Activated CD4-positive, alpha-beta T cell treated with anti-CD3 and anti-CD28 coated beads, Interleukin-2, amount 10 ng/mL, durations not matched to agents 7 days and 5 days (primary cell): ENCODE data around the gene SLC25A47. TPM values are rescaled to one million over a fixed set of nuclear protein-coding genes. Genes with fewer than 3 reads are reported as not detected.

ENCODE experiments used
- CTCF ChIA-PET: fragments of 350-600 bp; sonication (Branson Sonifier 250); formaldehyde crosslinking; loops from one replicate; lab custom pipeline; 2021; ENCODE audit warnings: antibody characterized with exemption; lab: Charles Lee
- POLR2A ChIA-PET: fragments of 350-600 bp; sonication (Branson Sonifier 250); formaldehyde crosslinking; loops from one replicate; lab custom pipeline; 2021; ENCODE audit warnings: antibody characterized with exemption; lab: Charles Lee
- DNase-seq: peaks from one replicate; pipeline ENCODE4 v3.0.0-alpha.2; 2020
- H3K27ac Mint-ChIP-seq: one replicate; pipeline ENCODE4 v1.8.0; 2021; ENCODE audit warnings: mild to moderate bottlenecking, moderate library complexity, mixed read lengths
- H3K27me3 Mint-ChIP-seq: one replicate; pipeline ENCODE4 v1.8.0; 2021; ENCODE audit warnings: mixed read lengths
- H3K36me3 Mint-ChIP-seq: one replicate; pipeline ENCODE4 v1.8.0; 2021; ENCODE audit warnings: low read depth, mixed read lengths
- H3K4me1 Mint-ChIP-seq: one replicate; pipeline ENCODE4 v1.8.0; 2021; ENCODE audit warnings: mixed read lengths
- H3K4me3 Mint-ChIP-seq: one replicate; pipeline ENCODE4 v1.8.0; 2021; ENCODE audit warnings: mild to moderate bottlenecking, moderate library complexity, mixed read lengths
- H3K9me3 Mint-ChIP-seq: one replicate; pipeline ENCODE4 v1.8.0; 2021; ENCODE audit warnings: mixed read lengths
- microRNA-seq: library from miRNA; unstranded; fragments of <30 nt; microRNA quantifications from one replicate; pipeline ENCODE4 v1.2.0, GENCODE V29; 2021; ENCODE audit warnings: borderline microRNAs expressed, borderline replicate concordance
- total RNA-seq, 2 experiments: library from RNA; stranded (reverse); gene quantifications; one replicate each; pipeline ENCODE4 v1.2.3, GENCODE V29; 2021

The SLC25A47 gene
- total RNA-seq, 2 experiments from 2014 or later: not detected

GRCh38 chr14:100371773-100372172, 48.6 kb downstream of the SLC25A47 start:
- H3K27me3 Mint-ChIP-seq: no peaks in the 10 kb centered on the region
- H3K36me3 Mint-ChIP-seq: peaks cover 57% of the 10 kb centered on the region
- peak overlapping the region; percentile 22 for H3K4me3 Mint-ChIP-seq
- H3K27ac Mint-ChIP-seq: peak overlapping the region; percentile 2
- no peaks in the 10 kb centered on the region for H3K9me3 Mint-ChIP-seq
- H3K4me1 Mint-ChIP-seq: peaks cover 73% of the 10 kb centered on the region
- DNase-seq: no peak
- ChIA-PET CTCF (interaction anchor here (1.0 to 1.3 kb wide), 4 partner anchors 9 to 35 kb away, joined by 3 to 4 read pairs (median 3); no protein-coding TSS in a partner anchor), POLR2A (interaction anchor here (0.6 kb wide), 4 partner anchors 21 to 1658 kb away, joined by 3 to 5 read pairs (median 4); no protein-coding TSS in a partner anchor)

GRCh38 chr14:100372357-100373048, 49.4 kb downstream of the SLC25A47 start:
- peaks cover 51% of the 10 kb centered on the region for H3K36me3 Mint-ChIP-seq
- no peaks in the 10 kb centered on the region for H3K27me3 Mint-ChIP-seq
- ChIA-PET POLR2A (no interaction called here), CTCF (interaction anchor here (1.0 to 1.3 kb wide), 4 partner anchors 9 to 36 kb away, joined by 3 to 4 read pairs (median 3); no protein-coding TSS in a partner anchor)
- H3K9me3 Mint-ChIP-seq: no peaks in the 10 kb centered on the region
- peaks cover 75% of the 10 kb centered on the region for H3K4me1 Mint-ChIP-seq
- H3K27ac Mint-ChIP-seq: peak overlapping the region; percentile 97
- DNase-seq: no peak
- H3K4me3 Mint-ChIP-seq: peak overlapping the region; percentile 95

- DNase-seq: no peak
- Mint-ChIP-seq H3K4me1 (peaks cover 68% of the 10 kb centered on the region), H3K36me3 (peaks cover 38% of the 10 kb centered on the region), H3K4me3 (peak overlapping the region; percentile 95), H3K9me3 (no peaks in the 10 kb centered on the region), H3K27ac (peak overlapping the region; percentile 97), H3K27me3 (no peaks in the 10 kb centered on the region)
- POLR2A ChIA-PET: no interaction called here
- CTCF ChIA-PET: interaction anchor here (1.1 to 1.3 kb wide), 2 partner anchors 8 to 21 kb away, joined by 3 to 4 read pairs; no protein-coding TSS in a partner anchor
Observed at GRCh38 chr14:100374270-100374669, 51.1 kb downstream of the SLC25A47 start.

- DNase-seq: no peak
- ChIA-PET CTCF (interaction anchor here (0.8 to 1.6 kb wide), 8 partner anchors 9 to 271 kb away, joined by 3 to 5 read pairs (median 4); no protein-coding TSS in a partner anchor), POLR2A (no interaction called here)
- peak overlapping the region; percentile 95 for H3K4me3 Mint-ChIP-seq
- peaks cover 64% of the 10 kb centered on the region for H3K4me1 Mint-ChIP-seq
- no peaks in the 10 kb centered on the region for H3K9me3 Mint-ChIP-seq
- peak overlapping the region; percentile 97 for H3K27ac Mint-ChIP-seq
- H3K36me3 Mint-ChIP-seq: peaks cover 33% of the 10 kb centered on the region
- no peaks in the 10 kb centered on the region for H3K27me3 Mint-ChIP-seq
Observed at GRCh38 chr14:100374876-100375265, 51.7 kb downstream of the SLC25A47 start.

- Mint-ChIP-seq H3K36me3 (peaks cover 28% of the 10 kb centered on the region), H3K27me3 (no peaks in the 10 kb centered on the region), H3K9me3 (no peaks in the 10 kb centered on the region), H3K27ac (peak overlapping the region; percentile 97), H3K4me1 (peaks cover 59% of the 10 kb centered on the region), H3K4me3 (peak overlapping the region; percentile 95)
- ChIA-PET CTCF (interaction anchor here (0.8 to 1.6 kb wide), 8 partner anchors 9 to 270 kb away, joined by 3 to 5 read pairs (median 4); no protein-coding TSS in a partner anchor), POLR2A (interaction anchor here (0.6 kb wide), 1 partner anchor 112 kb away, joined by 4 read pairs; no protein-coding TSS in a partner anchor)
- peak; percentile 78 for DNase-seq
Observed at GRCh38 chr14:100375266-100375962, 52.3 kb downstream of the SLC25A47 start.

- peaks cover 27% of the 10 kb centered on the region for H3K36me3 Mint-ChIP-seq
- H3K4me1 Mint-ChIP-seq: peaks cover 56% of the 10 kb centered on the region
- H3K9me3 Mint-ChIP-seq: no peaks in the 10 kb centered on the region
- H3K27me3 Mint-ChIP-seq: no peaks in the 10 kb centered on the region
- peak within 1 kb of the TSS; percentile 97 for H3K27ac Mint-ChIP-seq
- POLR2A ChIA-PET: interaction anchor here (0.6 kb wide), 1 partner anchor 113 kb away, joined by 4 read pairs; no protein-coding TSS in a partner anchor
- CTCF ChIA-PET: interaction anchor here (0.8 to 1.7 kb wide), 4 partner anchors 36 to 269 kb away, joined by 3 to 4 read pairs (median 4); no protein-coding TSS in a partner anchor
- peak; percentile 93 for DNase-seq
- peak within 1 kb of the TSS; percentile 95 for H3K4me3 Mint-ChIP-seq
Observed at GRCh38 chr14:100375963-100376735, 53.0 kb downstream of the SLC25A47 start, which contains the start of gene WDR25. WDR25 (plus strand) TSS chr14:100376485.

DNA sequence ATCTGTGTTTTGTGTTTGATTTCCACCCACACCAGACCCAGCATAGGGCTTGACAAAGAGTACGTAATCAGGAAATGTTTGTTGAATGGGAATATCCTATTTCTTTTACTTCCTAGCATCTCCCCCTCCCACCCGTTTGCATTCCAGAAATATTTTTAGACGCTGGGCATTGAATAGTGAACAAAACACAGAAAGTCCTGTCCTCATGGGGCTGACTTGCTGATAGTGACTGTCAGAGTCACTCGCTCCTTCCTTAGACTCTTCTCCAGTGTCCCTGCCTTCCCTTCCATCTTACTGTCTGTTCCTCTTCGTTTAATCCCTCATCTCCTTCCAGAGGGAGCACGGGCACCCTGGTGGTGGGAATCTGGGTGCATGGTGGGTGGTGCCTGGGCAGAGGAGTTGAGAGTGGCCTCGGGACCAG, 53.6 kb downstream of the SLC25A47 start:
- POLR2A ChIA-PET: no interaction called here

More for the DNA sequence above, 53.6 kb downstream of the SLC25A47 start:
- no peak for DNase-seq
- Mint-ChIP-seq H3K4me3 (peak overlapping the region; percentile 95), H3K27me3 (no peaks in the 10 kb centered on the region), H3K4me1 (peaks cover 52% of the 10 kb centered on the region), H3K36me3 (peaks cover 25% of the 10 kb centered on the region), H3K9me3 (no peaks in the 10 kb centered on the region), H3K27ac (peak overlapping the region; percentile 97)
- CTCF ChIA-PET: interaction anchor here (0.6 to 1.7 kb wide), 6 partner anchors 15 to 1251 kb away, joined by 3 to 10 read pairs (median 4); no protein-coding TSS in a partner anchor

Small RNAs within 50 kb of the gene (microRNA-seq; reads per million reads assigned to microRNA genes)
- 12.6 reads per million, percentile 43 among the genes with 10 or more reads in this experiment for gene MIR345
- 0.63 reads per million for gene MIR6764

Other genes starting within 250 kb of the SLC25A47 start
- gene DEGS2, start 163.7 kb upstream of the SLC25A47 start, total RNA-seq: under 1 TPM; 0.15 to 0.23 TPM
- gene YY1, start 84.2 kb upstream of the SLC25A47 start, total RNA-seq: 100 to 1,000 TPM in 1 of 2 experiments, 10 to 100 TPM in 1; 95.0 to 107 TPM
- 1 to 10 TPM; 1.5 to 2.2 TPM for gene SLC25A29, start 16.9 kb upstream of the SLC25A47 start, total RNA-seq
- gene WDR25, start 53.1 kb downstream of the SLC25A47 start, total RNA-seq: 1 to 10 TPM; 6.8 to 7.0 TPM